SIG-M5 (cell line): Measurements from ENCODE around the gene STAMBPL1.

Experiments
- DNase-seq: peaks from one replicate; lab custom pipeline; 2025; lab: John Stamatoyannopoulos, UW

The STAMBPL1 gene

DNA sequence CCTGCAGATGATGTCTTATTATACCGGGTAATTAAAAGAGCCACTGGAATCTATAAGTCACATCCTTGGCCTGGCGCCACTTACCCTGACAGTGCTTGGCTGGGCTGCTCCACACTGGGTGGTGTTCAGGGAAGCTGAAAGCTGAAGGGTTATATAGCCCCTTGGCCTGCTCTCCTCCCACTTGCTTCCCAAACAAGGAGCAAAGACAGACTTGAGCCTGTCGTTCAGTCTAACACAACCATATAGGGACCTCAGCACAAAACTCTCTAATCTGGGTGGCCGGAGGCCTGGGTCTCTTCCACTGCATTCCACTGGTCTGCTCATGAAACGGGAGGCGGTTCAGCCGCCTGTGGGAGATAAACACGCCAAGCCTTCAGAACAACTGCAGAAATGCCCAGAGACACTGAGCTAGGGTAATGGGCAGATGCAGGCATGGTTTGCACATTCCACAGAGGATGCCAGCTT lies 72.6 kb downstream of the STAMBPL1 start, which contains the start of gene ACTA2:
Gene ACTA2, minus strand, starts transcription at position 127 of the 465 bp plus-strand sequence. CDS start 3,843 bp downstream, outside the sequence.
- DNase-seq, result no peak

DNA sequence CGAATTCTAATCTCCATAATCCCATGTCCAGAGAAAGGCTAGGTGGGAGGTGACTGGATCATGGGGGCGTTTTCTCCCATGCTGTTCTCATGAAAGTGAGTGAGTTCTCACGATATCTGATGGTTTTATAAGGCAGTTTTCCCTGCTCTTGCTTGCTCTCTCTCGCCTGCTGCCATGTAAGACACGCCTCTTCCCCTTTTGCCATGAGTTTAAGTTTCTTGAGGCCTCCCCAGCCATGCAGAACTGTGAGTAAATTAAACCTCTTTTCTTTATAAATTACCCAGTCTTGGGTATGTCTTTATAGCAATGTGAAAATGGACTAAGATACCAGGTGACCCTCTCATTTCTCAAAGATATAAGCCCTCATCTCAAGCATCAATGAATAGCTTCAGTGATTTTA lies 73.6 kb downstream of the STAMBPL1 start:
- DNase-seq, result no peak

DNA sequence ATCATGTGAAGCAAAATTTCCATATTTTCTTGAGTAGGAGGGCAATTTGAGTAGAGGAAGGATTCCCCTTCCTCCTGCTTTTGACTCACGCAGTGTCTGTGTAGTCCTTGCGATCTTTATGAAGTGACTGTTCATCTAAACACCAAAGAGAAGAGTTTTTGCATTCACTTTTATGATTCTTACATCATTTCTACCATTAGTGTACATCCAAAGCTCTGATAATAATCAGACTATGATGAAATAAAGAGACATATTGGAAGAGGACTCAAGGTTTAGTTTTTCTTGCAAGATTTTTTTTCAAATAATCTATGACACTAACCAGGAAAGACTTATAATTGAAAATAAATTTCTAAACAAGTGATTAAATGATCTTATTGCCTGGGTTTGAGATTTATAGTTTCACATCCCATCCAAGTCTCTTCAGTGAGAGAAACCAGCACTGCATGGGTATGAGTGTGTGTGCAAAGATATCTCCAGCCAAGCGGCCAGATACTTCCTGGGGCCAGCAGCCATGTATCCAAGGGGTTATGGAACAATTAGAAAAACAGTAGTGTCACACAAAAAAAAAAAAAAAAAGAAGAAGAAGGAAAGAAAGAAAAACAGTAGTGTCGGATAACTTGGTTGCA lies 74.5 kb downstream of the STAMBPL1 start:
- no peak for DNase-seq

DNA sequence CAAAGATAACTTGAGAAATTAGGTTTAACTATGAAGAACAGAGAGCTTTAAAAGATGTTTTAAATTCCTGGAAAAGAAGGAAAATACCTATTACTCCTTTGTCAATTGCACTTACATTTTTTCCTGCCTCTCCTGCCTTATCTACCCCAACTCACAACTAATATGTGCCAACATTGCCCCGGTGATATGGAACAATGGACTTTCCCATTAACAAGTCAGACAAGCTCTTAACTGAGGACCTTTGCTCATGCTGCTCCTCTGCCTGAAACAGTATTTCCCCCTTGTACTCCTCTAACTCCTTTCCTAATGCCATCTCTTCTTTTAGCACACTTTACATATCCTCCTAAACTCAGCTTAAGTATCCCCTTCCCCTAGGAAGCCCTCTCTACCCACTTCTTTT lies 77.3 kb downstream of the STAMBPL1 start:
- no peak for DNase-seq

DNA sequence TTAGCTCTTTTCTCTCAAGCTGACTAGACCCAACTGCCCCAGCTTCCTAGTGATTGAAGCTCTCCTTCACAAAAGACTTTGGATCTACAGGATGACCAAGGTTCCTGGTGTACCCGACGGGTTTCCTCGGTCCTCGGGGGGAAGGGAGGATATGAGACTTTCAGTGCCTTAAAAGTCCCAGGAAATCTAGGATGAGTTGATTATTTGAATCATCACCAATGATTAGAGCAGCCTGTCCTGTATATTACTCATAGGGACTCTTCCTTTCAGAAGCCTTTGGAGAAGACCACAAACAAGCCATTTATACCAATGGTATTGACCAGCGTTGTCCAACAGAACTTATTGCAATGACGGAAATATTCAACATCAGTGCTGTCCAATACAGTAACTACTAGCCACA lies 78.7 kb downstream of the STAMBPL1 start:
- no peak for DNase-seq

DNA sequence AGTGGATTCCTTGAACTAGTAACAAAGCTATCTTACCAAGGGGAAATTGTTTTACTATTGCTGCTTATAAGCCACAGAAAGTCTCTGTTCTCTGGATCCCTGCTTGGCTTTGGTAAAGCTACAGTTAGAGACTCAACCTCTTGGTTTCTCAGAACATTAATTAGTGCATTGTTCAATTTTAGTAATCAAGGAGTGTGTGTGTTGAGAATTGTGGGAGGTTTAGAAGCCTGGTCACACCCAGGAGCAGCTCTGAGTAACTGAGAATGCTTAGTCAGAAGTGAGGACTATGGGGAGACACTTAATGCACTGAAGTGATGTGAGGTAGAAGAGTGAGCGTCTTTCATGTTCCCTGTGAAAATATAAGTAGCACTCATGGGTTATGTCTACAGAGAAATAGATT lies 80.8 kb downstream of the STAMBPL1 start:
- no peak for DNase-seq

DNA sequence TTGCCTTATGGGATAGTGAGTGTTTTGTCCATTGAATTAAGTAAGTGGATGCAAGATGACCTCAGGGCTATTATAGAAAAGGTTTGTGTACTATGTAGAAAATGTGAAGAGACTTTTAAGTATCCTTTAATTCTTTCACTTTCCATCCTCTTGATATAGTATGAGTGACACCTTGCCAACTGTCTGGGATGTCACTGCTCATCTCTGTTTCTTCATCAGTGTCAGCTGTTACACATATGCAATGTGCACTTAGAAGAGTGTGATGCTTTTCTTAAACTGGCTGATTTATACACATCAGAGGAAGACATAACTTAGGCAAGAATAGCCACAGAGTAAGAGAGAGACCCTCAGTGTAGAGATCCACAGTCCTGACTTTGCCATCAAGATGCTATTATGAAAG lies 81.2 kb downstream of the STAMBPL1 start:
- no peak for DNase-seq

DNA sequence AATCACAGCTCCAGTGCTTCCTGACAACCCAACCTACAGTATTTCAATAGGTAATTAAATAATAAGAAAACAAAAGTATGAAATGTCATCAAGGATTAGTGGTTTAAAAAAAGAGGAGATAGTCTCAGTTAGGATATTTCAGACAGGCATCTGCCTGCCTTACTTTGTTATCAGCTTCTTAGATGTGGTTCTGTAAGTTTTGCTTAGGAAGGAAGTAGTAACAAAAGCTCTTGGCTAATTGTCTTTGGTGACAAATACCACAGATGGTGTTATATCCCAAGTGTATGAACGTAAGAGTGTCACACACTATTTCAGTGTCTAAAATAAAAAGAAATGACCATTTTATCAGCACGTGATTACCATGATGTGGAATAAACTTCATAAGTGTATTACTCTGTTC lies 82.3 kb downstream of the STAMBPL1 start:
- no peak for DNase-seq

DNA sequence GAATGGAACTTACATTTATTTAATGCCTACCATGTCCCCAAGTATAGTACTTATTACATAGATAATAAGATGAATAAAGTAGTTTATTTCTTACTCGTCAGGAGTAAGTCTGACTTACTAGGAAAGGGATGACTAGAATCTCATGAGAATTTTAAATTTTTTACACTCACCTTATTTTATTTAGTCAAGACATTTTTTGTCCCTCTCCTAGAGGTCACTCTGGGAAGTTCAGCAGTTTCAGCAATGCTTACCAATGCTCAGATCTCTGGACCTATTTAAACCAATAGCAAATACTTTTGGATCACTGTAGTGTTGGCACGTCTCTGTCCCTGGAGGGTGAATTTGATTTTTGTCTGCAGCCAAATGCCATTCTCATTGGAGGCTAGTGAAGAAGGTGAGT lies 83.3 kb downstream of the STAMBPL1 start:
- DNase-seq, result no peak

DNA sequence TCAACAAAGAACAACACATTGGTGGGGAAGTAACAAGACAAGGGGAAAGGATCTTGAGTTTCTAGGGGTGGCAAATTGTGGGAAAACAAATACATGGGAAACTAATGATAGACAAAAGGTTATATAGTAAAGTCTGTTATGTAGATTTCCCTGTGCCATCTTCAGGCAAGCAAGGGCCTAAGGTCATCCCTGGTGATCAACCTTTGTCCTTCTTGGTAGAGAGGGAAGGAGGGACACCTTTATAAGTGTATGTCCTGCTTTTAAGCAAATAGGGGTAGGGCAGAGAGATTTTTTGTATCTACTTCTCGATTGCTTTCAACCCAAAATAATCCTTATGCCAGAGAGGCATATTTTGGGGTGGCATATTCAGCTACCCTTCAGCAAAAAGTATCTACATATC lies 84.3 kb downstream of the STAMBPL1 start:
- DNase-seq, result no peak

DNA sequence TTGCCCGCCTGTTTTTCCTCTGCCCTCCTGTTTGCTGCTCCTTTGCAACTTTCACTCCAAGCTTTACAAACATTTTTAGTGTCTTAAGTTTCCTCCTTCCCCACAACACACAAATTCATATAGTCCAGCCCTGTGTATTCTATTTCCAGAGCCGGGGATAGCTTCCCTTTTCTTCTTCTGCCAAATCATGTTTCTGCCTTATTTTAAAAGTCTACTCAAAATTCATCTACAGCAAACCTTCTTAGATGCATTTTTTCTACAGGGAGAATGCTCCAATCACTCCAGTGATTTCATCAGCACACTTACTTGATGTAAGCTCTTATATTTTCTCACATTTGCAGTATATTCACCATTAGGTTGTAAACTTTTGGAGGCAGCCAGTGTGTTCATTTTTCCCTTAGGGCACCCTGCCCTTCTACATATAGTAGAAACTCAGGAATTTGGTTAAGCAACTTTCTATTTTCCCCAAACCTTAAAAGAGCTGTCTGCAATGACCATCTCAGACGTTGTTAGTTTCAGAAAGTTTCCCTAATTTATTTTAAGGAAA lies 84.9 kb downstream of the STAMBPL1 start:
- no peak for DNase-seq

DNA sequence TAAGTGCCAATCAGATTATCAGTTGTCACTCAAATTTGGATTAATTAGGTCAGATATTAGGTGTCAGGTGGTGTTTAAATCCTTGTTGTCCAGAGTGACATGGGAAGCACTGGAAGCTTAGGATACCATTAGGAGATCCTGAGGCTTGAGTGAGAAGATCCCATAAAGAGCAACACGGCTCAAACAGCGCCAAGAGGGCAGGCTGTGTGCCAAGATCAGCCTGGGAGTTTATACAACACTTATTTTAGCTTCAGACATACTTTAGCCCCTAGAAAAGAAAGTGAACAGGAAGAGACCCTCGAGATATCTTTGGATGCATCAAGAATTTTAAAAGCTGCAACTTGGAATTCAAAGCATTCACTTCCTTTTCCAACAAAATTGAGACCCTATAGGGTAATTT lies 86.8 kb downstream of the STAMBPL1 start:
- DNase-seq, result no peak

DNA sequence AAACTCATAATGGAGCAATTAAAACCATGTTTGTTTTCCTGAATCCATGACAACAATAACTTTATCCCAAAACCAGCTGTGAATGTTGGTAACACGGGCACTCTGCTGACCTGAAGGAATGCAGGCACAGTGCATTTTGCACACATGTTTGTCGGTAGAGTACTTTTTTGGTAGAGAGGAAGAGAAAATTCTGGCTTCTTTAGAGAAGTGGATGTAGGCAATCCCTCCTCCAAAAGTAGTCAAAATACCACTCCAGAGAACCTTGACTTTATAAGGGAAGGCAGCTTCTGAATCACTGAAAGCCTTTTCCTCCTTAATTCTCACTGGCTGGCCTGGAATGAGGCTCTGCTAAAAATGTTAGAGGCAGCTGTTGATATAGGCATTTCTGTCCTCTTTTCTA lies 88.3 kb downstream of the STAMBPL1 start:
- DNase-seq, result no peak

DNA sequence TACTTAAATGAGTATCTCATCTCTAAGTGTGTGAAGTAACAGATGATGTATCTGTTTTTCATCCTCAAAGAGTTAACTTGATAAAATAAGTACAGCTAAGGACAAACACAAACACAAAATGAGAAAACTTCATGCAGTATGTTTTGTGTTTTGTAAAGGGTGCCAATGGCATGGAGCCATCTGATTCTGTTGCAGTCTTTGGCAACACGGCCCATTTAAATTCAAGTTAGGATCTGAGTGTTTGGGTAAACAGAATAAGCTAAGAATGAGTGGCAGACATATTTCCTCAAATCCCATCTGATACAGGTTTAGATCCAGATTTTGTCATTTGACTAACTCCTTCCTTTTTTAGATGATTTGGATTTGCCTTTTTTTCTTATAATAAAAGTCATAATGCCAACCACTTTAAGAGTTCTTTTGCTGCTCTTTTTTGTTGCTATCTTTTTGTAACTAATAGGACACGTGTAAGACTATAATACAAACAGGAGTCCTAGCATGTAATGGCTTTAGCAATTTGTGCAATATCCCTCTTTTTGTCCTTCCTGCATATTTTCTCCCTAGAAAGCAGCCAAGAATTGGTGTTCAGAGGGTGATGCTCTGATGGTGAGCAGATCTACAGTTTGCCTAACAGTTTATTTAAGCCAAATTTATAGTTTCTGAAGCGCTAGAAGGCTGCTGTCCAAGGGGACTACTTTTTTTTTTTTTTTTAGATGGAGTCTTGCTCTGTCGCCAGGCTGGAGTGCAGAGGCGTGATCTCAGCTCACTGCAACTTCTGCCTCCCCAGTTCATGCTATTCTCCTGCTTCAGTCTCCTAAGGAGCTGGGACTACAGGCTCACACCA lies 91.4 kb downstream of the STAMBPL1 start:
- no peak for DNase-seq
